WTC11 (cell line): ENCODE results near the gene ERBB4.

Experiments
- AFF4 ChIP-seq: sonication (generic); formaldehyde crosslinking; IDR thresholded peaks from 2 replicates; pipeline ENCODE4 v1.8.1; 2023; ENCODE audit warnings: mild to moderate bottlenecking, missing genetic modification reagents, borderline replicate concordance
- CREB1 ChIP-seq: sonication (generic); formaldehyde crosslinking; IDR thresholded peaks from 2 replicates; pipeline ENCODE4 v1.8.0; 2023; ENCODE audit warnings: mild to moderate bottlenecking, missing genetic modification reagents
- JUN ChIP-seq: sonication (generic); formaldehyde crosslinking; IDR thresholded peaks from 2 replicates; pipeline ENCODE4 v1.8.0; 2023; ENCODE audit warnings: mild to moderate bottlenecking, missing genetic modification reagents
- MAX ChIP-seq: sonication (generic); formaldehyde crosslinking; IDR thresholded peaks from 2 replicates; pipeline ENCODE4 v1.8.0; 2022; ENCODE audit warnings: mild to moderate bottlenecking, missing genetic modification reagents
- SP1 ChIP-seq: sonication (generic); formaldehyde crosslinking; conservative IDR thresholded peaks from 2 replicates; pipeline ENCODE4 v1.8.1; 2022; ENCODE audit warnings: missing genetic modification reagents
- TF ChIP-seq, protein P1 (sequence below): fragments of 200-600 bp; IDR thresholded peaks from 2 replicates; pipeline ENCODE4 v1.8.0; 2022; ENCODE audit warnings: antibody characterized with exemption
- TF ChIP-seq, protein P2 (sequence below): sonication (generic); formaldehyde crosslinking; conservative IDR thresholded peaks from 2 replicates; pipeline ENCODE4 v1.8.1; 2022; ENCODE audit warnings: mild to moderate bottlenecking, missing genetic modification reagents
- TF ChIP-seq, protein P3 (sequence below): sonication (generic); formaldehyde crosslinking; conservative IDR thresholded peaks from 2 replicates; pipeline ENCODE4 v1.8.1; 2023; ENCODE audit warnings: mild to moderate bottlenecking, low read depth, missing genetic modification reagents, moderate library complexity

GRCh38 chr2:212013626-212014025, 525.0 kb downstream of the ERBB4 start:
- TF ChIP-seq SP1 (CRISPR knock-in tag) (no peak), CREB1 (CRISPR knock-in tag) (no peak), JUN (no peak), AFF4 (CRISPR knock-in tag) (no peak), MAX (CRISPR knock-in tag) (no peak)
- TF ChIP-seq, protein P1, sequence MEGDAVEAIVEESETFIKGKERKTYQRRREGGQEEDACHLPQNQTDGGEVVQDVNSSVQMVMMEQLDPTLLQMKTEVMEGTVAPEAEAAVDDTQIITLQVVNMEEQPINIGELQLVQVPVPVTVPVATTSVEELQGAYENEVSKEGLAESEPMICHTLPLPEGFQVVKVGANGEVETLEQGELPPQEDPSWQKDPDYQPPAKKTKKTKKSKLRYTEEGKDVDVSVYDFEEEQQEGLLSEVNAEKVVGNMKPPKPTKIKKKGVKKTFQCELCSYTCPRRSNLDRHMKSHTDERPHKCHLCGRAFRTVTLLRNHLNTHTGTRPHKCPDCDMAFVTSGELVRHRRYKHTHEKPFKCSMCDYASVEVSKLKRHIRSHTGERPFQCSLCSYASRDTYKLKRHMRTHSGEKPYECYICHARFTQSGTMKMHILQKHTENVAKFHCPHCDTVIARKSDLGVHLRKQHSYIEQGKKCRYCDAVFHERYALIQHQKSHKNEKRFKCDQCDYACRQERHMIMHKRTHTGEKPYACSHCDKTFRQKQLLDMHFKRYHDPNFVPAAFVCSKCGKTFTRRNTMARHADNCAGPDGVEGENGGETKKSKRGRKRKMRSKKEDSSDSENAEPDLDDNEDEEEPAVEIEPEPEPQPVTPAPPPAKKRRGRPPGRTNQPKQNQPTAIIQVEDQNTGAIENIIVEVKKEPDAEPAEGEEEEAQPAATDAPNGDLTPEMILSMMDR, result no peak
- TF ChIP-seq, protein P2, sequence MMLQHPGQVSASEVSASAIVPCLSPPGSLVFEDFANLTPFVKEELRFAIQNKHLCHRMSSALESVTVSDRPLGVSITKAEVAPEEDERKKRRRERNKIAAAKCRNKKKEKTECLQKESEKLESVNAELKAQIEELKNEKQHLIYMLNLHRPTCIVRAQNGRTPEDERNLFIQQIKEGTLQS, result no peak
- TF ChIP-seq, protein P3, sequence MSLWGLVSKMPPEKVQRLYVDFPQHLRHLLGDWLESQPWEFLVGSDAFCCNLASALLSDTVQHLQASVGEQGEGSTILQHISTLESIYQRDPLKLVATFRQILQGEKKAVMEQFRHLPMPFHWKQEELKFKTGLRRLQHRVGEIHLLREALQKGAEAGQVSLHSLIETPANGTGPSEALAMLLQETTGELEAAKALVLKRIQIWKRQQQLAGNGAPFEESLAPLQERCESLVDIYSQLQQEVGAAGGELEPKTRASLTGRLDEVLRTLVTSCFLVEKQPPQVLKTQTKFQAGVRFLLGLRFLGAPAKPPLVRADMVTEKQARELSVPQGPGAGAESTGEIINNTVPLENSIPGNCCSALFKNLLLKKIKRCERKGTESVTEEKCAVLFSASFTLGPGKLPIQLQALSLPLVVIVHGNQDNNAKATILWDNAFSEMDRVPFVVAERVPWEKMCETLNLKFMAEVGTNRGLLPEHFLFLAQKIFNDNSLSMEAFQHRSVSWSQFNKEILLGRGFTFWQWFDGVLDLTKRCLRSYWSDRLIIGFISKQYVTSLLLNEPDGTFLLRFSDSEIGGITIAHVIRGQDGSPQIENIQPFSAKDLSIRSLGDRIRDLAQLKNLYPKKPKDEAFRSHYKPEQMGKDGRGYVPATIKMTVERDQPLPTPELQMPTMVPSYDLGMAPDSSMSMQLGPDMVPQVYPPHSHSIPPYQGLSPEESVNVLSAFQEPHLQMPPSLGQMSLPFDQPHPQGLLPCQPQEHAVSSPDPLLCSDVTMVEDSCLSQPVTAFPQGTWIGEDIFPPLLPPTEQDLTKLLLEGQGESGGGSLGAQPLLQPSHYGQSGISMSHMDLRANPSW (CRISPR knock-in tag), result no peak
